H1 (cell line): ENCODE data around the gene PPP1CB. TPM values are rescaled to one million over a fixed set of nuclear protein-coding genes. Genes with fewer than 3 reads are reported as not detected.

Experiments
- CTCF ChIA-PET: fragments of 300-600 bp; sonication (Branson Sonifier 250); formaldehyde crosslinking; loops from one replicate; lab custom pipeline; 2021; ENCODE audit not compliant: partially characterized antibody; lab: Charles Lee
- POLR2A ChIA-PET: fragments of 300-600 bp; sonication (Branson Sonifier 250); formaldehyde crosslinking; loops from one replicate; lab custom pipeline; 2021; ENCODE audit warnings: inconsistent platforms; ENCODE audit not compliant: partially characterized antibody; lab: Charles Lee
- DNase-seq, 2 experiments: peaks; one replicate each; pipeline versions ENCODE4 v3.0.0 to v3.0.0-alpha.2; 2010 to 2022; ENCODE audit warnings: low spot score in 2 of 2, low read depth in 1 of 2, mixed read lengths in 1 of 2
- FAIRE-seq: peaks from 2 replicates; lab custom pipeline; 2011; peaks lifted over from hg19 to GRCh38; lab: Jason Lieb, UNC
- H2AFZ ChIP-seq: 2 replicates; pipeline ENCODE4 v1.8.1; 2012; ENCODE audit warnings: low read length, inconsistent platforms
- H2AK5ac ChIP-seq: 2 replicates; pipeline ENCODE4 v1.6.1; 2013; ENCODE audit warnings: low read depth, low read length
- H2BK120ac ChIP-seq: replicated peaks from 2 replicates; pipeline ENCODE3; 2013; ENCODE audit warnings: low read depth, low read length, inconsistent platforms
- H2BK12ac ChIP-seq: 2 replicates; pipeline ENCODE4 v1.6.1; 2013; ENCODE audit warnings: low read depth, low read length
- H2BK15ac ChIP-seq: 2 replicates; pipeline ENCODE4 v1.6.1; 2013; ENCODE audit warnings: low read length
- H2BK20ac ChIP-seq: 2 replicates; pipeline ENCODE4 v1.6.1; 2013; ENCODE audit warnings: low read length
- H2BK5ac ChIP-seq: 2 replicates; pipeline ENCODE4 v1.6.1; 2013; ENCODE audit warnings: low read depth, low read length
- H3K14ac ChIP-seq: 2 replicates; pipeline ENCODE4 v1.6.1; 2013; ENCODE audit warnings: inconsistent platforms; ENCODE audit not compliant: insufficient read length
- H3K18ac ChIP-seq: 2 replicates; pipeline ENCODE4 v1.6.1; 2013; ENCODE audit warnings: low read length; ENCODE audit errors: extremely low read depth
- H3K23ac ChIP-seq: 2 replicates; pipeline ENCODE4 v1.6.1; 2013; ENCODE audit warnings: inconsistent platforms; ENCODE audit not compliant: insufficient read length
- H3K23me2 ChIP-seq: 2 replicates; pipeline ENCODE4 v1.6.1; 2013; ENCODE audit warnings: low read depth, low read length
- H3K27ac ChIP-seq: 2 replicates; pipeline ENCODE4 v1.6.1; 2011; ENCODE audit warnings: low read depth, low read length, inconsistent platforms
- H3K27me3 ChIP-seq, 4 experiments: replicated peaks in 1 of 4; 1 replicate in 1 of 4; 2 replicates in 3 of 4; pipeline versions ENCODE4 v1.6.1 to v1.8.1; 2011 to 2013; ENCODE audit warnings: low read length in 3 of 4, mild to moderate bottlenecking in 3 of 4, inconsistent platforms in 2 of 4, mixed read lengths in 2 of 4, moderate library complexity in 1 of 4; ENCODE audit not compliant: control insufficient read depth in 3 of 4, insufficient read depth in 3 of 4; ENCODE audit errors: extremely low read depth in 1 of 4
- H3K36me3 ChIP-seq, 4 experiments: 2 replicates each; pipeline versions ENCODE4 v1.6.1 to v1.8.1; 2011 to 2013; ENCODE audit warnings: mild to moderate bottlenecking in 4 of 4, low read length in 3 of 4, moderate library complexity in 2 of 4, control low read depth in 1 of 4, inconsistent platforms in 1 of 4; ENCODE audit not compliant: insufficient read depth in 4 of 4, control insufficient read depth in 2 of 4
- H3K4ac ChIP-seq: replicated peaks from 2 replicates; pipeline ENCODE3; 2013; ENCODE audit warnings: low read length, low read depth, mixed read lengths, inconsistent platforms; ENCODE audit not compliant: insufficient read length
- H3K4me1 ChIP-seq, 4 experiments: replicated peaks in 1 of 4; 1 replicate in 1 of 4; 2 replicates in 3 of 4; pipeline versions ENCODE4 v1.6.1 to v1.8.1; 2011 to 2013; ENCODE audit warnings: low read length in 3 of 4, inconsistent platforms in 2 of 4, mixed read lengths in 1 of 4; ENCODE audit not compliant: insufficient read depth in 4 of 4, control insufficient read depth in 3 of 4
- H3K4me2 ChIP-seq, 2 experiments: 2 replicates each; pipeline versions ENCODE4 v1.6.1 to v1.8.1; 2011 to 2013; ENCODE audit warnings: low read depth in 2 of 2, low read length in 2 of 2, control low read depth in 1 of 2, inconsistent platforms in 1 of 2, mild to moderate bottlenecking in 1 of 2; ENCODE audit not compliant: insufficient read depth in 1 of 2
- H3K4me3 ChIP-seq, 4 experiments: fragments of 200-600, 300-600 bp in 1 of 4; sonication (generic), shearing (Covaris generic), sonication (Bioruptor Twin) in 1 of 4; 2 replicates each; pipeline versions ENCODE4 v1.5.1 to v1.8.1; 2011 to 2016; ENCODE audit warnings: low read length in 4 of 4, low read depth in 3 of 4, control low read depth in 2 of 4, inconsistent platforms in 2 of 4, mild to moderate bottlenecking in 2 of 4, mixed read lengths in 1 of 4, moderate library complexity in 1 of 4; ENCODE audit not compliant: insufficient read depth in 2 of 4; ENCODE audit errors: extremely low read depth in 1 of 4
- H3K56ac ChIP-seq: replicated peaks from 2 replicates; pipeline ENCODE3; 2013; ENCODE audit warnings: low read depth, mild to moderate bottlenecking, mixed read lengths, low read length, inconsistent platforms; ENCODE audit not compliant: insufficient read length
- H3K79me1 ChIP-seq: 2 replicates; pipeline ENCODE4 v1.6.1; 2013; ENCODE audit warnings: low read depth, low read length, control low read depth
- H3K79me2 ChIP-seq, 2 experiments: 2 replicates each; pipeline versions ENCODE4 v1.6.1 to v1.8.1; 2012 to 2013; ENCODE audit warnings: low read length in 2 of 2, mild to moderate bottlenecking in 2 of 2, inconsistent platforms in 1 of 2; ENCODE audit not compliant: insufficient read depth in 2 of 2, control insufficient read depth in 1 of 2
- H3K9ac ChIP-seq, 4 experiments: replicated peaks in 1 of 4; 1 replicate in 1 of 4; 2 replicates in 3 of 4; pipeline versions ENCODE4 v1.6.1 to v1.8.1; 2011 to 2013; ENCODE audit warnings: low read depth in 3 of 4, low read length in 3 of 4, control low read depth in 2 of 4, mild to moderate bottlenecking in 2 of 4, moderate library complexity in 2 of 4, inconsistent platforms in 1 of 4; ENCODE audit errors: extremely low read depth in 1 of 4
- H3K9me3 ChIP-seq, 2 experiments: 2 replicates each; pipeline versions ENCODE4 v1.6.1 to v1.8.1; 2012 to 2013; ENCODE audit warnings: mild to moderate bottlenecking in 2 of 2, moderate library complexity in 2 of 2, control low read depth in 1 of 2, inconsistent platforms in 1 of 2, low read depth in 1 of 2, low read length in 1 of 2, mixed read lengths in 1 of 2; ENCODE audit not compliant: insufficient read depth in 2 of 2
- H4K20me1 ChIP-seq, 2 experiments: replicated peaks in 1 of 2; 2 replicates each; pipeline versions ENCODE3 to v1.8.1; 2011 to 2013; ENCODE audit warnings: inconsistent platforms in 2 of 2, low read length in 2 of 2, mild to moderate bottlenecking in 1 of 2; ENCODE audit not compliant: insufficient read depth in 2 of 2, control insufficient read depth in 1 of 2
- H4K5ac ChIP-seq: 2 replicates; pipeline ENCODE4 v1.6.1; 2013; ENCODE audit warnings: low read length, low read depth, mixed read lengths, inconsistent platforms; ENCODE audit not compliant: insufficient read length
- H4K8ac ChIP-seq: 2 replicates; pipeline ENCODE4 v1.8.0; 2013; ENCODE audit warnings: mild to moderate bottlenecking, moderate library complexity, low read length, inconsistent platforms; ENCODE audit not compliant: insufficient read depth; ENCODE audit errors: extremely low read depth
- H4K91ac ChIP-seq: replicated peaks from 2 replicates; pipeline ENCODE3; 2013; ENCODE audit warnings: low read length, mixed read lengths, inconsistent platforms; ENCODE audit not compliant: insufficient read length
- BCL11A ChIP-seq, 2 experiments: IDR thresholded peaks; one replicate each; pipeline ENCODE4 v1.6.1; 2011; ENCODE audit warnings: low read depth in 2 of 2, low read length in 2 of 2, mild to moderate bottlenecking in 2 of 2
- CBX5 ChIP-seq: fragments of 300-800, 300-1000 bp; sonication (generic); IDR thresholded peaks from 2 replicates; pipeline ENCODE4 v1.7.1; 2016; ENCODE audit warnings: antibody characterized with exemption, low read length, low read depth
- CHD2 ChIP-seq: IDR thresholded peaks from 2 replicates; pipeline ENCODE4 v1.6.1; 2012; ENCODE audit warnings: low read length, improper control_type of control experiment
- GTF2F1 ChIP-seq: IDR thresholded peaks from 2 replicates; pipeline ENCODE4 v1.6.1; 2012; ENCODE audit warnings: low read depth, low read length, improper control_type of control experiment, borderline replicate concordance
- POLR2A ChIP-seq, 2 experiments: IDR thresholded peaks; 1 replicate in 1 of 2; 2 replicates in 1 of 2; pipeline ENCODE4 v1.6.1; 2011; ENCODE audit warnings: low read depth in 2 of 2, low read length in 2 of 2, mild to moderate bottlenecking in 2 of 2; ENCODE audit errors: control extremely low read depth in 1 of 2
- TCF12 ChIP-seq: IDR thresholded peaks from 2 replicates; pipeline ENCODE4 v1.6.1; 2011; ENCODE audit warnings: low read depth, mild to moderate bottlenecking, low read length
- WGBS, 2 experiments: shearing (Covaris generic) in 1 of 2; methylation state at CpG; one replicate each; pipeline versions ENCODE4 v1.1.6 to v1.1.7; 2013 to 2015; ENCODE audit warnings: low lambda C conversion rate in 2 of 2, mixed read lengths in 2 of 2, inconsistent platforms in 1 of 2, low coverage in 1 of 2, missing lambda C conversion rate in 1 of 2; ENCODE audit not compliant: insufficient replicate concordance in 2 of 2, insufficient coverage in 1 of 2, insufficient read length in 1 of 2; ENCODE audit errors: extremely low coverage in 1 of 2, missing lambda C conversion rate in 1 of 2; 5-methylcytosine and 5-hydroxymethylcytosine counted together
- polyA plus RNA-seq, 7 experiments: library from polyadenylated mRNA; depleted of rRNA in 3 of 7; stranded (reverse) in 5 of 7; unstranded in 2 of 7; fragments of >200 nt in 5 of 7; fragments of 200-250 nt in 2 of 7; gene quantifications; 1 replicate in 5 of 7; 2 replicates in 1 of 7; 4 replicates in 1 of 7; pipeline versions ENCODE4 v1.2.1 to v1.2.3, GENCODE V29; 2011 to 2013; ENCODE audit warnings: missing spikeins in 2 of 7, mixed read lengths in 2 of 7
- total RNA-seq: library from RNA; stranded (reverse); fragmentation: NEBNext Ultra II Directional; extraction: Animal tissue kit (Norgen Biotek cat#: 25700); gene quantifications from 2 replicates; pipeline ENCODE4 v1.2.1, GENCODE V29; 2021

PPP1CB gene
- total and polyA plus RNA-seq, 2 of the 8 experiments (the other 6 are each of a cell fraction or from before 2014, with no cell fraction given), result 30.7 to 158 TPM

- CTCF ChIA-PET, result interaction anchor here (1.0 kb wide), 1 partner anchor 72 kb away, joined by 3 read pairs; no protein-coding TSS in a partner anchor
- Histone ChIP-seq H3K18ac (no peak overlapping the region), H3K4ac (no peak overlapping the region), H3K23ac (no peak overlapping the region), H3K27ac (no peak overlapping the region), H3K56ac (no peak overlapping the region), H3K36me3 (peaks cover 0 to 4% (median 1%) of the 10 kb centered on the region in 4 experiments; a peak in 4 of 8 replicates), H3K9me3 (no peaks in the 10 kb centered on the region), H3K9ac (no peak overlapping the region), H3K14ac (no peak overlapping the region), H2BK120ac (no peak overlapping the region), H4K91ac (no peak overlapping the region), H4K8ac (no peak overlapping the region), H3K23me2 (no peaks in the 10 kb centered on the region), H2BK5ac (no peak overlapping the region), H3K79me1 (no peaks in the 10 kb centered on the region; the same call in 1 of the 2 replicates), H3K4me3 (no peak overlapping the region), H2BK20ac (no peak overlapping the region), H3K79me2 (peaks cover 34 to 99% of the 10 kb centered on the region in 2 experiments), H3K27me3 (no peaks in the 10 kb centered on the region), H2BK15ac (no peak overlapping the region), H2AFZ (no peak overlapping the region), H2BK12ac (no peak overlapping the region), H2AK5ac (no peak overlapping the region), H3K4me1 (no peaks in the 10 kb centered on the region), H3K4me2 (no peak overlapping the region), H4K5ac (no peak overlapping the region), H4K20me1 (peaks cover 6 to 7% of the 10 kb centered on the region in 2 experiments)
- TF ChIP-seq GTF2F1 (no peak), POLR2A (IDR thresholded peaks at IDR 0.05; ENCODE audit: control extremely low read depth in 1 of 2, low read depth in 2 of 2, low read length in 2 of 2) (no peak), CHD2 (no peak), CBX5 (no peak), TCF12 (no peak), BCL11A (IDR thresholded peaks at IDR 0.05; ENCODE audit: low read depth in 2 of 2, low read length in 2 of 2) (no peak)
- no peak for DNase-seq
- POLR2A ChIA-PET, result no interaction called here
- 94 to 100% methylated on average over 1 to 8 of the region's 8 CpGs for WGBS, 2 experiments
- no peak for FAIRE-seq
These were observed 13.5 kb downstream of the PPP1CB start for GRCh38 chr2:28764909-28765711.
